Endothelial cell of umbilical vein (primary cell): Measurements from ENCODE around the gene SPP2. TPM values are rescaled to one million over a fixed set of nuclear protein-coding genes. Genes with fewer than 3 reads are reported as not detected.

Source experiments
- BruUV-seq: library from RNA; stranded (reverse); fragments of 400-500 nt; replicated peaks from 2 replicates; lab custom pipeline; 2021; lab: Mats Ljungman, UMichigan
- CTCF ChIA-PET: fragments of 300-600, 350-600 bp; sonication (Branson Sonifier 250); formaldehyde crosslinking; loops from one replicate; lab custom pipeline; 2021; ENCODE audit warnings: antibody characterized with exemption, inconsistent platforms; lab: Charles Lee
- POLR2A ChIA-PET: fragments of 300-600, 350-600 bp; sonication (Branson Sonifier 250); formaldehyde crosslinking; loops from one replicate; lab custom pipeline; 2021; ENCODE audit warnings: antibody characterized with exemption, inconsistent platforms; lab: Charles Lee
- DNase-seq: peaks from one replicate; pipeline ENCODE4 v3.0.0-alpha.2; 2011; ENCODE audit warnings: low read depth, low spot score
- FAIRE-seq: peaks from 2 replicates; lab custom pipeline; 2011; peaks lifted over from hg19 to GRCh38; lab: Jason Lieb, UNC
- H2AFZ ChIP-seq: 2 replicates; pipeline ENCODE4 v1.6.0; 2012; ENCODE audit warnings: low read depth, low read length, control low read depth, inconsistent platforms
- H3K27ac ChIP-seq: 2 replicates; pipeline ENCODE4 v1.5.1; 2011; ENCODE audit warnings: low read depth, mild to moderate bottlenecking, control low read depth, low read length, moderate library complexity; ENCODE audit not compliant: insufficient read depth
- H3K27me3 ChIP-seq, 2 experiments: 2 replicates each; pipeline versions ENCODE4 v1.6.0 to v1.6.1; 2011; ENCODE audit warnings: low read length in 2 of 2, mixed read lengths in 1 of 2; ENCODE audit not compliant: control insufficient read depth in 2 of 2, insufficient read depth in 2 of 2
- H3K36me3 ChIP-seq, 2 experiments: 2 replicates in 1 of 2; 3 replicates in 1 of 2; pipeline ENCODE4 v1.5.1; 2011; ENCODE audit warnings: low read length in 2 of 2, mild to moderate bottlenecking in 1 of 2, moderate library complexity in 1 of 2; ENCODE audit not compliant: control insufficient read depth in 2 of 2, insufficient read depth in 2 of 2; ENCODE audit errors: extremely low read depth in 1 of 2
- H3K4me1 ChIP-seq: 3 replicates; pipeline ENCODE4 v1.5.1; 2011; ENCODE audit warnings: mild to moderate bottlenecking, low read length; ENCODE audit not compliant: control insufficient read depth, insufficient read depth; ENCODE audit errors: extremely low read depth
- H3K4me2 ChIP-seq: 2 replicates; pipeline ENCODE4 v1.6.1; 2011; ENCODE audit warnings: low read length, control low read depth, mixed read lengths; ENCODE audit not compliant: insufficient read depth
- H3K4me3 ChIP-seq, 3 experiments: fragments of 200-600 bp in 1 of 3; sonication (generic), shearing (Covaris generic) in 1 of 3; replicated peaks in 1 of 3; 2 replicates each; pipeline ENCODE4 v1.5.1; 2011 to 2016; ENCODE audit warnings: control low read depth in 3 of 3, low read length in 3 of 3, mild to moderate bottlenecking in 2 of 3, inconsistent platforms in 1 of 3, low read depth in 1 of 3, moderate library complexity in 1 of 3; ENCODE audit not compliant: insufficient read depth in 1 of 3
- H3K79me2 ChIP-seq: 2 replicates; pipeline ENCODE4 v1.6.0; 2012; ENCODE audit warnings: low read length, inconsistent platforms; ENCODE audit not compliant: control insufficient read depth, insufficient read depth
- H3K9ac ChIP-seq: replicated peaks from 2 replicates; pipeline ENCODE3; 2011; ENCODE audit warnings: low read length, control low read depth; ENCODE audit not compliant: insufficient read depth; ENCODE audit errors: extremely low read depth
- H3K9me1 ChIP-seq: replicated peaks from 3 replicates; pipeline ENCODE4 v1.6.0; 2011; ENCODE audit warnings: mild to moderate bottlenecking, low read length; ENCODE audit not compliant: control insufficient read depth, insufficient read depth; ENCODE audit errors: extremely low read depth
- H3K9me3 ChIP-seq: replicated peaks from 2 replicates; pipeline ENCODE4 v1.5.1; 2012; ENCODE audit warnings: low read length, inconsistent platforms; ENCODE audit not compliant: control insufficient read depth, insufficient read depth
- H4K20me1 ChIP-seq: replicated peaks from 2 replicates; pipeline ENCODE3; 2011; ENCODE audit warnings: mild to moderate bottlenecking, low read length; ENCODE audit not compliant: control insufficient read depth, insufficient read depth; ENCODE audit errors: extremely low read depth
- CTCF ChIP-seq, 2 donors: IDR thresholded peaks; 1 replicate in 1 of 2; 2 replicates in 1 of 2; pipeline ENCODE4 v1.5.1; 2011; ENCODE audit warnings: low read length in 2 of 2, mild to moderate bottlenecking in 2 of 2, moderate library complexity in 2 of 2, control low read depth in 1 of 2, inconsistent platforms in 1 of 2, low read depth in 1 of 2; ENCODE audit not compliant: insufficient read depth in 1 of 2; ENCODE audit errors: extremely low read depth in 1 of 2
- EZH2 ChIP-seq: IDR thresholded peaks from 2 replicates; pipeline ENCODE4 v1.6.1; 2012; ENCODE audit warnings: borderline replicate concordance, low read depth, mild to moderate bottlenecking, moderate library complexity, low read length, inconsistent platforms; ENCODE audit not compliant: severe bottlenecking
- GATA2 ChIP-seq: IDR thresholded peaks from 2 replicates; pipeline ENCODE4 v1.7.0; 2011; ENCODE audit warnings: low read depth, mild to moderate bottlenecking, moderate library complexity, mixed read lengths, low read length; ENCODE audit not compliant: insufficient read length, insufficient read depth
- MAX ChIP-seq: IDR thresholded peaks from 2 replicates; pipeline ENCODE4 v1.6.1; 2011; ENCODE audit not compliant: insufficient read depth, insufficient read length
- POLR2AphosphoS5 ChIP-seq: IDR thresholded peaks from 2 replicates; pipeline ENCODE4 v1.6.1; 2012; ENCODE audit warnings: low read depth, mild to moderate bottlenecking, control low read depth, low read length, moderate library complexity; ENCODE audit not compliant: insufficient read depth
- dilution Hi-C: fragments of 300-500 bp; cut with MboI; formaldehyde crosslinking; loops from one replicate; pipeline ENCODE4 v1.15.0; 2019; ENCODE audit warnings: low sequenced_read_pairs; ENCODE audit not compliant: extremely low pct_ligation_motif_present
- intact Hi-C: fragments of 100-400 bp; cut with micrococcal nuclease; formaldehyde crosslinking; loops from one replicate; pipeline ENCODE4 v1.10.0; 2022
- polyA plus RNA-seq, 4 experiments: library from polyadenylated mRNA; depleted of rRNA in 3 of 4; stranded (reverse) in 3 of 4; unstranded in 1 of 4; fragments of >200 nt; gene quantifications; 2 replicates each; pipeline versions ENCODE4 v1.2.1 to v1.2.3, GENCODE V29; 2011 to 2012; ENCODE audit warnings: missing spikeins in 1 of 4
- total RNA-seq: library from RNA; stranded (reverse); gene quantifications from 2 replicates; pipeline ENCODE4 v1.2.3, GENCODE V29; 2021

SPP2 gene
- total and polyA plus RNA-seq, 2 donors (not counting 3 experiments of a cell fraction or from before 2014, with no cell fraction given), result not detected

GRCh38 chr2:234107861-234108260 is 57.4 kb downstream of the SPP2 start:
- dilution Hi-C loops (no loop called here), intact Hi-C loops (no loop called here)
- H3K27ac ChIP-seq, result no peak overlapping the region
- BruUV-seq, result no TSS peak
- CTCF ChIA-PET, result interaction anchor here (1.1 kb wide), 1 partner anchor 130 kb away, joined by 3 read pairs; no protein-coding TSS in a partner anchor
- FAIRE-seq (no peak), DNase-seq (no peak)
- H3K4me1 ChIP-seq, result no peaks in the 10 kb centered on the region
- TF ChIP-seq MAX (no peak), CTCF (IDR thresholded peaks at IDR 0.05; ENCODE audit: extremely low read depth in 1 of 2, insufficient read depth in 1 of 2, low read depth in 1 of 2, low read length in 2 of 2) (no peak), GATA2 (no peak)
- H4K20me1 ChIP-seq, result no peaks in the 10 kb centered on the region
- H3K27me3 ChIP-seq, result peaks cover 0 to 2% of the 10 kb centered on the region in 2 experiments
- no peaks in the 10 kb centered on the region for H3K36me3 ChIP-seq
- H3K9me3 ChIP-seq, result no peaks in the 10 kb centered on the region
- H3K4me3 ChIP-seq, result no peak overlapping the region
- H3K4me2 ChIP-seq, result no peak overlapping the region
- H2AFZ ChIP-seq, result no peak overlapping the region
- POLR2A ChIA-PET, result no interaction called here
- H3K9me1 ChIP-seq, result no peaks in the 10 kb centered on the region
- no peaks in the 10 kb centered on the region for H3K79me2 ChIP-seq
- no peak overlapping the region for H3K9ac ChIP-seq

GRCh38 chr2:234109321-234109720 is 58.8 kb downstream of the SPP2 start:
- no peak overlapping the region for H2AFZ ChIP-seq
- POLR2A ChIA-PET, result no interaction called here
- no peak for TF ChIP-seq EZH2
- no peak for TF ChIP-seq MAX
- TF ChIP-seq GATA2, result no peak
- TF ChIP-seq POLR2AphosphoS5, result no peak
- H3K9ac ChIP-seq, result no peak overlapping the region
- dilution Hi-C loops (no loop called here), intact Hi-C loops (no loop called here)
- BruUV-seq, result no TSS peak
- H3K27me3 ChIP-seq, result peaks cover 0 to 2% of the 10 kb centered on the region in 2 experiments
- no peaks in the 10 kb centered on the region for H3K36me3 ChIP-seq
- H3K9me3 ChIP-seq, result no peaks in the 10 kb centered on the region
- no peaks in the 10 kb centered on the region for H3K79me2 ChIP-seq
- H4K20me1 ChIP-seq, result no peaks in the 10 kb centered on the region
- FAIRE-seq, result no peak
- CTCF ChIA-PET, result interaction anchor here (1.0 to 2.1 kb wide), 2 partner anchors 436 to 998 kb away, joined by 3 to 8 read pairs; no protein-coding TSS in a partner anchor
- no peak overlapping the region for H3K27ac ChIP-seq
- H3K4me3 ChIP-seq, result no peak overlapping the region
- H3K4me2 ChIP-seq, result no peak overlapping the region
- H3K4me1 ChIP-seq, result no peaks in the 10 kb centered on the region
- H3K9me1 ChIP-seq, result no peaks in the 10 kb centered on the region
- DNase-seq, result no peak
